ENCODE measurements around the gene ZBTB20.

The ZBTB20 gene

GRCh38 chr3:114800272-114801031 lies 346.6 kb downstream of the ZBTB20 start:
- no peak overlapping the region for H2AK5ac ChIP-seq (ENCODE audit: low read length)
- no peak overlapping the region for H2BK120ac ChIP-seq (ENCODE audit: low read depth, low read length)
- no peaks in the 10 kb centered on the region for H3K27me3 ChIP-seq (ENCODE audit: insufficient read depth, low read length, poor library complexity)
- no peak overlapping the region for H3K18ac ChIP-seq (ENCODE audit: low read length)
- H4K8ac ChIP-seq (ENCODE audit: low read depth, low read length): no peak overlapping the region
- H3K27ac ChIP-seq (ENCODE audit: low read depth, low read length): no peak overlapping the region
- H3K4me1 ChIP-seq (ENCODE audit: control insufficient read depth, low read depth, low read length): no peaks in the 10 kb centered on the region
- no peak overlapping the region for H3K56ac ChIP-seq (ENCODE audit: low read length)
- WGBS (ENCODE audit: extremely low coverage, insufficient coverage, low lambda C conversion rate): no CpG with 5 or more reads among the region's 5 CpGs
- no peak overlapping the region for H3K4ac ChIP-seq (ENCODE audit: low read depth, low read length)
- H3K79me1 ChIP-seq (ENCODE audit: low read length): no peaks in the 10 kb centered on the region
- H3K4me3 ChIP-seq (ENCODE audit: low read length): no peak overlapping the region
- H3K36me3 ChIP-seq (ENCODE audit: control insufficient read depth, insufficient read depth, low read length): no peaks in the 10 kb centered on the region
- H2BK5ac ChIP-seq (ENCODE audit: low read length): no peak overlapping the region
- H3K4me2 ChIP-seq (ENCODE audit: low read length): no peak overlapping the region
- H3K23ac ChIP-seq (ENCODE audit: low read length): no peak overlapping the region
- H2BK15ac ChIP-seq (replicated peaks; ENCODE audit: low read depth): no peak overlapping the region
- no peaks in the 10 kb centered on the region for H3K79me2 ChIP-seq (ENCODE audit: control insufficient read depth, insufficient read depth, low read length)
- no peak overlapping the region for H4K5ac ChIP-seq (ENCODE audit: low read length)
- DNase-seq: no peak
- H3K9ac ChIP-seq (ENCODE audit: low read length): no peak overlapping the region

DNA sequence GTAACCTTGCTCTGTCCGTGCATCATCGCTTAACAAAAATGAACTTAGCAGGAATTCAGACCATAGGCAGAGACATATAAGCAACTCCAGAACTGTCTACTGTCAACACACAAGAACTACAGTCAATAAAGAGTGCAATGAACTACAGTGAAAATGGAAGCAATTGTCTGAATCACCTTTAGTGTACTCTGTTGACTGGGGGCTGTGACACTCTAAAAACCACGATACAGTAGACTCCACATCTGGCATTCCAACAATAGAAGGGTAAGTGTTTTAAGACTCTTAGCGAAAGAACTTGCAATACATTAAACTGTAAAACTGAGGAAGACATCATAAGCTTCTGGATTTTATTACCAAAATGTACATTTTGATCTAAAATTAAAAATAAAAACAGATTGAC lies 347.3 kb downstream of the ZBTB20 start:
- Histone ChIP-seq H3K4me2 (ENCODE audit: low read length) (no peak overlapping the region), H3K27me3 (ENCODE audit: insufficient read depth, low read length, poor library complexity) (no peaks in the 10 kb centered on the region), H3K9ac (ENCODE audit: low read length) (no peak overlapping the region), H4K8ac (ENCODE audit: low read depth, low read length) (no peak overlapping the region), H2AK5ac (ENCODE audit: low read length) (no peak overlapping the region), H3K56ac (ENCODE audit: low read length) (no peak overlapping the region), H3K4me1 (ENCODE audit: control insufficient read depth, low read depth, low read length) (no peaks in the 10 kb centered on the region), H3K4ac (ENCODE audit: low read depth, low read length) (no peak overlapping the region), H3K79me1 (ENCODE audit: low read length) (no peaks in the 10 kb centered on the region), H3K27ac (ENCODE audit: low read depth, low read length) (no peak overlapping the region), H3K36me3 (ENCODE audit: control insufficient read depth, insufficient read depth, low read length) (no peaks in the 10 kb centered on the region), H2BK15ac (replicated peaks; ENCODE audit: low read depth) (no peak overlapping the region), H3K18ac (ENCODE audit: low read length) (no peak overlapping the region), H2BK120ac (ENCODE audit: low read depth, low read length) (no peak overlapping the region), H2BK5ac (ENCODE audit: low read length) (no peak overlapping the region), H3K79me2 (ENCODE audit: control insufficient read depth, insufficient read depth, low read length) (no peaks in the 10 kb centered on the region), H4K5ac (ENCODE audit: low read length) (no peak overlapping the region), H3K4me3 (ENCODE audit: low read length) (no peak overlapping the region), H3K23ac (ENCODE audit: low read length) (no peak overlapping the region)
- no CpG with 5 or more reads among the region's 4 CpGs for WGBS (ENCODE audit: extremely low coverage, insufficient coverage, low lambda C conversion rate)
- no peak for DNase-seq

GRCh38 chr3:114796796-114797195 lies 350.3 kb downstream of the ZBTB20 start:
- H3K4me2 ChIP-seq (ENCODE audit: low read length): no peak overlapping the region
- no peak overlapping the region for H3K18ac ChIP-seq (ENCODE audit: low read length)
- no peaks in the 10 kb centered on the region for H3K79me2 ChIP-seq (ENCODE audit: control insufficient read depth, insufficient read depth, low read length)
- no peaks in the 10 kb centered on the region for H3K27me3 ChIP-seq (ENCODE audit: insufficient read depth, low read length, poor library complexity)
- no peaks in the 10 kb centered on the region for H3K79me1 ChIP-seq (ENCODE audit: low read length)
- no peak overlapping the region for H3K9ac ChIP-seq (ENCODE audit: low read length)
- no peak for DNase-seq
- H2BK5ac ChIP-seq (ENCODE audit: low read length): no peak overlapping the region
- H3K4ac ChIP-seq (ENCODE audit: low read depth, low read length): no peak overlapping the region
- no peak overlapping the region for H2BK15ac ChIP-seq (replicated peaks; ENCODE audit: low read depth)
- no peak overlapping the region for H4K8ac ChIP-seq (ENCODE audit: low read depth, low read length)
- no peaks in the 10 kb centered on the region for H3K36me3 ChIP-seq (ENCODE audit: control insufficient read depth, insufficient read depth, low read length)
- H3K4me1 ChIP-seq (ENCODE audit: control insufficient read depth, low read depth, low read length): no peaks in the 10 kb centered on the region
- no peak overlapping the region for H3K56ac ChIP-seq (ENCODE audit: low read length)
- H4K5ac ChIP-seq (ENCODE audit: low read length): no peak overlapping the region
- no peak overlapping the region for H2AK5ac ChIP-seq (ENCODE audit: low read length)
- H3K27ac ChIP-seq (ENCODE audit: low read depth, low read length): no peak overlapping the region
- no peak overlapping the region for H3K23ac ChIP-seq (ENCODE audit: low read length)
- no peak overlapping the region for H3K4me3 ChIP-seq (ENCODE audit: low read length)
- no peak overlapping the region for H2BK120ac ChIP-seq (ENCODE audit: low read depth, low read length)

- H3K27ac ChIP-seq (ENCODE audit: low read depth, low read length): no peak overlapping the region
- no peak overlapping the region for H3K56ac ChIP-seq (ENCODE audit: low read length)
- H3K18ac ChIP-seq (ENCODE audit: low read length): no peak overlapping the region
- DNase-seq: no peak
- WGBS (ENCODE audit: extremely low coverage, insufficient coverage, low lambda C conversion rate): no CpG with 5 or more reads among the region's 2 CpGs
- H4K5ac ChIP-seq (ENCODE audit: low read length): no peak overlapping the region
- H3K4me3 ChIP-seq (ENCODE audit: low read length): no peak overlapping the region
- H3K27me3 ChIP-seq (ENCODE audit: insufficient read depth, low read length, poor library complexity): no peaks in the 10 kb centered on the region
- no peak overlapping the region for H3K23ac ChIP-seq (ENCODE audit: low read length)
- no peaks in the 10 kb centered on the region for H3K79me1 ChIP-seq (ENCODE audit: low read length)
- H3K79me2 ChIP-seq (ENCODE audit: control insufficient read depth, insufficient read depth, low read length): no peaks in the 10 kb centered on the region
- no peak overlapping the region for H4K8ac ChIP-seq (ENCODE audit: low read depth, low read length)
- no peak overlapping the region for H2AK5ac ChIP-seq (ENCODE audit: low read length)
- no peaks in the 10 kb centered on the region for H3K4me1 ChIP-seq (ENCODE audit: control insufficient read depth, low read depth, low read length)
- no peaks in the 10 kb centered on the region for H3K36me3 ChIP-seq (ENCODE audit: control insufficient read depth, insufficient read depth, low read length)
- no peak overlapping the region for H3K9ac ChIP-seq (ENCODE audit: low read length)
- no peak overlapping the region for H2BK15ac ChIP-seq (replicated peaks; ENCODE audit: low read depth)
- no peak overlapping the region for H3K4ac ChIP-seq (ENCODE audit: low read depth, low read length)
- H2BK120ac ChIP-seq (ENCODE audit: low read depth, low read length): no peak overlapping the region
- no peak overlapping the region for H2BK5ac ChIP-seq (ENCODE audit: low read length)
- no peak overlapping the region for H3K4me2 ChIP-seq (ENCODE audit: low read length)
Measured at GRCh38 chr3:114794894-114795630, 352.0 kb downstream of the ZBTB20 start.

DNA sequence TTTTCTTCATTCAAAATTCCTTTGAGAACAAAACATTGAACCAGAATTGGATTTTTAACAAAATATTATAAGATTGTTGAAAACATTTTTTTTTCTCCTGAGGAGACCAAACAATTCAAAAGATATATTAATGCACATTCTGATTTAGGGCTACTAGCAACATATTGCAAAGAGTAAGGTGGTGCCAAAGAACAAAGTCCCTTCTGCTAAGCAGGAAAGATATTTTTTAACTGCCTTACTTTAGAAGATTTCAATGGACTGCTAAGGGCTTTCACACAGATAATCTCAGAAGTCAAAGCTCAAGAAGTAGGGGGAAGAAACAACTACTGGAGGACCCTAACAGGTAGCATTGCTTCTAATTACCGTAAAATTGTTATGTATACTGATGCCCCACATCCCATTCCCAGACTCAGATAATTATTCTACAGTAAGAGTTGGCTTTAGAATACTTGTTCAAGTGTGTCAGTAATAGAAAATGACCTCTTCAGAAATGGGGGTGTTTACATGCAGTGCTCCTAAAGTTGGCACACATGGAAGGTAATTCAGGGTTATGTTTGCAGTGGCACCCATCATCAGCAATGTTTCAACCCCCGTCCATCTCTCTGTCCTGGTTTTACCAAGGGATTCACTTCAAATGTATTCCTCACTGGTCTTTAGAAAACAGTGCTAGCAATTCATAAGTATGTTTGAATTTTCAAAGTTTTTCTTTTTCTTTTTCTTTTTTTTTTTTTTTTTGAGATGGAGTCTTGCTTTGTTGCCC lies 354.7 kb downstream of the ZBTB20 start:
- Histone ChIP-seq H3K36me3 (ENCODE audit: control insufficient read depth, insufficient read depth, low read length) (no peaks in the 10 kb centered on the region), H3K4ac (ENCODE audit: low read depth, low read length) (no peak overlapping the region), H3K9ac (ENCODE audit: low read length) (no peak overlapping the region), H3K4me2 (ENCODE audit: low read length) (no peak overlapping the region), H2BK5ac (ENCODE audit: low read length) (no peak overlapping the region), H4K8ac (ENCODE audit: low read depth, low read length) (no peak overlapping the region), H3K56ac (ENCODE audit: low read length) (no peak overlapping the region), H3K18ac (ENCODE audit: low read length) (no peak overlapping the region), H3K79me1 (ENCODE audit: low read length) (no peaks in the 10 kb centered on the region), H3K4me1 (ENCODE audit: control insufficient read depth, low read depth, low read length) (no peaks in the 10 kb centered on the region), H3K27ac (ENCODE audit: low read depth, low read length) (no peak overlapping the region), H3K23ac (ENCODE audit: low read length) (no peak overlapping the region), H4K5ac (ENCODE audit: low read length) (no peak overlapping the region), H3K4me3 (ENCODE audit: low read length) (no peak overlapping the region), H3K27me3 (ENCODE audit: insufficient read depth, low read length, poor library complexity) (no peaks in the 10 kb centered on the region), H2AK5ac (ENCODE audit: low read length) (no peak overlapping the region), H3K79me2 (ENCODE audit: control insufficient read depth, insufficient read depth, low read length) (no peaks in the 10 kb centered on the region), H2BK120ac (ENCODE audit: low read depth, low read length) (no peak overlapping the region), H2BK15ac (replicated peaks; ENCODE audit: low read depth) (no peak overlapping the region)
- no peak for DNase-seq
- WGBS (ENCODE audit: extremely low coverage, insufficient coverage, low lambda C conversion rate): no CpG with 5 or more reads among the region's 2 CpGs
